HepG2 (cell line): ENCODE measurements around the gene APOC3. TPM values are rescaled to one million over a fixed set of nuclear protein-coding genes. Genes with fewer than 3 reads are reported as not detected.
A peak's percentile ranks its signal among the peaks of the same experiment; 100 is the strongest.

Source experiments
- AGO2 ChIP-seq: fragments of 200-400 bp; formaldehyde crosslinking; optimal IDR thresholded peaks from 2 replicates; pipeline ENCODE3; 2017; ENCODE audit warnings: mild to moderate bottlenecking, low read depth, low read length, moderate library complexity
- ARNT ChIP-seq: fragments of 450-650 bp; IDR thresholded peaks from 2 replicates; pipeline ENCODE4 v1.6.1; 2017
- BHLHE40 ChIP-seq: IDR thresholded peaks from 2 replicates; pipeline ENCODE4 v1.6.1; 2011; ENCODE audit warnings: low read length, improper control_type of control experiment
- DPF2 ChIP-seq: sonication (generic); formaldehyde crosslinking; IDR thresholded peaks from 2 replicates; pipeline ENCODE4 v1.4.0; 2020; ENCODE audit warnings: mild to moderate bottlenecking, low read depth, missing genetic modification reagents, borderline replicate concordance
- E2F2 ChIP-seq: sonication (generic); formaldehyde crosslinking; IDR thresholded peaks from 2 replicates; pipeline ENCODE4 v1.4.0; 2020; ENCODE audit warnings: missing genetic modification reagents, borderline replicate concordance
- FUBP1 ChIP-seq: sonication (generic); formaldehyde crosslinking; IDR thresholded peaks from 2 replicates; pipeline ENCODE4 v1.5.1; 2020; ENCODE audit warnings: missing genetic modification reagents, mild to moderate bottlenecking, borderline replicate concordance
- IRX3 ChIP-seq: sonication (generic); formaldehyde crosslinking; IDR thresholded peaks from 2 replicates; pipeline ENCODE4 v1.8.1; 2023; ENCODE audit warnings: mild to moderate bottlenecking, low read depth, missing genetic modification reagents, borderline replicate concordance
- KLF6 ChIP-seq: IDR thresholded peaks from 2 replicates; pipeline ENCODE4 v1.8.0; 2016; ENCODE audit warnings: missing biosample characterization, missing genetic modification reagents
- KLF9 ChIP-seq: IDR thresholded peaks from 2 replicates; pipeline ENCODE4 v1.6.1; 2016; ENCODE audit warnings: low read depth
- MAFG ChIP-seq: sonication (generic); formaldehyde crosslinking; IDR thresholded peaks from 2 replicates; pipeline ENCODE4 v1.5.1; 2020; ENCODE audit warnings: mild to moderate bottlenecking, missing genetic modification reagents
- MEIS2 ChIP-seq: sonication (generic); formaldehyde crosslinking; IDR thresholded peaks from 2 replicates; pipeline ENCODE4 v1.9.0; 2021; ENCODE audit warnings: mild to moderate bottlenecking, missing genetic modification reagents
- MXD4 ChIP-seq: IDR thresholded peaks from 2 replicates; pipeline ENCODE4 v1.6.1; 2016; ENCODE audit warnings: mild to moderate bottlenecking, missing biosample characterization, missing genetic modification reagents
- MYC ChIP-seq: sonication (generic); formaldehyde crosslinking; IDR thresholded peaks from 2 replicates; pipeline ENCODE4 v1.9.0; 2021; ENCODE audit warnings: missing genetic modification reagents, borderline replicate concordance
- PAF1 ChIP-seq: IDR thresholded peaks from 2 replicates; pipeline ENCODE4 v1.6.1; 2016; ENCODE audit warnings: missing genetic modification reagents, missing compliant biosample characterization
- SIN3A ChIP-seq: IDR thresholded peaks from 2 replicates; pipeline ENCODE4 v1.6.1; 2011; ENCODE audit warnings: low read depth, mild to moderate bottlenecking, control low read depth, low read length, borderline replicate concordance
- TAF15 ChIP-seq: fragments of 200-400 bp; formaldehyde crosslinking; IDR thresholded peaks from one replicate; pipeline ENCODE4 v1.6.1; 2018; ENCODE audit warnings: mild to moderate bottlenecking, low read depth, low read length; ENCODE audit not compliant: poor library complexity, severe bottlenecking
- TRIM24 ChIP-seq: sonication (generic); formaldehyde crosslinking; IDR thresholded peaks from 2 replicates; pipeline ENCODE4 v1.8.0; 2022; ENCODE audit warnings: mild to moderate bottlenecking, missing genetic modification reagents
- XRCC5 ChIP-seq: fragments of 200-400 bp; formaldehyde crosslinking; optimal IDR thresholded peaks from 2 replicates; pipeline ENCODE3; 2017; ENCODE audit warnings: mild to moderate bottlenecking, low read length
- ZBTB43 ChIP-seq: sonication (generic); formaldehyde crosslinking; conservative IDR thresholded peaks from 2 replicates; pipeline ENCODE4 v1.4.0; 2020; ENCODE audit warnings: missing genetic modification reagents
- ZFY ChIP-seq: sonication (generic); formaldehyde crosslinking; IDR thresholded peaks from 2 replicates; pipeline ENCODE4 v1.4.0; 2020; ENCODE audit warnings: missing genetic modification reagents
- ZKSCAN8 ChIP-seq: IDR thresholded peaks from 2 replicates; pipeline ENCODE4 v1.6.1; 2016; ENCODE audit warnings: borderline replicate concordance, missing genetic modification reagents, missing compliant biosample characterization
- ZNF253 ChIP-seq: sonication (generic); formaldehyde crosslinking; IDR thresholded peaks from 2 replicates; pipeline ENCODE4 v1.8.0; 2022; ENCODE audit warnings: mild to moderate bottlenecking, missing genetic modification reagents, borderline replicate concordance
- ZNF280B ChIP-seq: sonication (generic); formaldehyde crosslinking; IDR thresholded peaks from 2 replicates; pipeline ENCODE4 v1.5.0; 2020; ENCODE audit warnings: missing genetic modification reagents, mild to moderate bottlenecking, borderline replicate concordance
- ZNF496 ChIP-seq: sonication (generic); formaldehyde crosslinking; IDR thresholded peaks from 2 replicates; pipeline ENCODE4 v1.8.1; 2023; ENCODE audit warnings: mild to moderate bottlenecking, moderate library complexity, missing genetic modification reagents; ENCODE audit not compliant: insufficient replicate concordance
- polyA plus RNA-seq, 8 experiments: library from polyadenylated mRNA; depleted of rRNA in 3 of 8; stranded (reverse) in 7 of 8; unstranded in 1 of 8; fragments of >200 nt; fragmentation: Illumina TruSeq in 4 of 8; extraction: Trizol in 4 of 8; gene quantifications; 2 replicates each; pipeline versions ENCODE4 v1.2.1 to v1.2.3, GENCODE V29; 2011 to 2016; ENCODE audit warnings: low read depth in 4 of 8, missing spikeins in 1 of 8, mixed read lengths in 1 of 8; ENCODE audit not compliant: insufficient read depth in 1 of 8
- total RNA-seq, 5 experiments: library from RNA; depleted of rRNA; stranded (reverse); fragments of >200 nt; fragmentation: Illumina TruSeq; extraction: Trizol; gene quantifications; 2 replicates each; pipeline ENCODE4 v1.2.3, GENCODE V29; 2016; ENCODE audit warnings: low read depth in 1 of 5

APOC3 gene
- total and polyA plus RNA-seq, 2 of the 13 experiments (the other 11 are each of a cell fraction or from before 2014, with no cell fraction given), result 314 to 687 TPM

GRCh38 chr11:116837231-116838091 is 7.8 kb downstream of the APOC3 start, which contains the start of gene APOA1 (continued):
- peak; percentile 58; the same call in 1 of the 2 replicates for TF ChIP-seq ZBTB43 (CRISPR knock-in tag)
- peak; percentile 77; the same call in 1 of the 2 replicates for TF ChIP-seq DPF2 (CRISPR knock-in tag)
- peak; percentile 83; the same call in 1 of the 2 replicates for TF ChIP-seq E2F2
- peak; percentile 55 for TF ChIP-seq MYC (CRISPR knock-in tag)
- TF ChIP-seq BHLHE40, result 0 out of 2 replicates have a peak, but pooled peaks have one; percentile 8
- no peak for TF ChIP-seq ZNF496 (CRISPR knock-in tag)
- TF ChIP-seq ZKSCAN8, result peak; percentile 58; the same call in 1 of the 2 replicates
- TF ChIP-seq MEIS2, result peak; percentile 42; the same call in 1 of the 2 replicates
- TF ChIP-seq ZFY, result peak; percentile 98
- no peak for TF ChIP-seq TRIM24 (CRISPR knock-in tag)
- TF ChIP-seq XRCC5, result no peak
- TF ChIP-seq ZNF280B (CRISPR knock-in tag), result no peak
- TF ChIP-seq PAF1 (CRISPR knock-in tag), result peak; percentile 67; the same call in 1 of the 2 replicates
- TF ChIP-seq ZNF253 (CRISPR knock-in tag), result 0 out of 2 replicates have a peak, but pooled peaks have one; percentile 63
- no peak for TF ChIP-seq FUBP1 (CRISPR knock-in tag)
- no peak for TF ChIP-seq KLF9 (CRISPR knock-in tag)
- peak; percentile 24; the same call in 1 of the 2 replicates for TF ChIP-seq SIN3A
- peak; percentile 96 for TF ChIP-seq IRX3 (CRISPR knock-in tag)
- TF ChIP-seq ARNT, result no peak
- peak; percentile 99 for TF ChIP-seq AGO2
- peak; percentile 96 for TF ChIP-seq TAF15
- TF ChIP-seq MXD4 (CRISPR knock-in tag), result no peak
- no peak for TF ChIP-seq MAFG (CRISPR knock-in tag)
- TF ChIP-seq KLF6 (CRISPR knock-in tag), result peak; percentile 85
